Measurements from ENCODE around the gene GAL. TPM values are rescaled to one million over a fixed set of nuclear protein-coding genes. Genes with fewer than 3 reads are reported as not detected.

The GAL gene
- total and polyA plus RNA-seq, 2 experiments from 2014 or later: 80.9 to 691 TPM

- TF ChIP-seq CREB1 (CRISPR knock-in tag; IDR thresholded peaks at IDR 0.05; ENCODE audit: low read depth): no peak
Observed at GRCh38 chr11:68727783-68728182, 43.4 kb downstream of the GAL start (continued).

- no peak for TF ChIP-seq ZNF114 (CRISPR knock-in tag; IDR thresholded peaks at IDR 0.05)
- TF ChIP-seq STAT1 (IDR thresholded peaks at IDR 0.05; ENCODE audit: unreplicated experiment): no peak
- TF ChIP-seq JUNB (IDR thresholded peaks at IDR 0.05; ENCODE audit: unreplicated experiment): no peak
- TF ChIP-seq POLR2AphosphoS5 (IDR thresholded peaks at IDR 0.05; ENCODE audit: low read depth): no peak
- TF ChIP-seq CREB1 (CRISPR knock-in tag; IDR thresholded peaks at IDR 0.05; ENCODE audit: low read depth): no peak
- no peak for TF ChIP-seq CTCF (conservative IDR thresholded peaks at IDR 0.05; ENCODE audit: low read depth in 2 of 2)
- TF ChIP-seq, protein P1, sequence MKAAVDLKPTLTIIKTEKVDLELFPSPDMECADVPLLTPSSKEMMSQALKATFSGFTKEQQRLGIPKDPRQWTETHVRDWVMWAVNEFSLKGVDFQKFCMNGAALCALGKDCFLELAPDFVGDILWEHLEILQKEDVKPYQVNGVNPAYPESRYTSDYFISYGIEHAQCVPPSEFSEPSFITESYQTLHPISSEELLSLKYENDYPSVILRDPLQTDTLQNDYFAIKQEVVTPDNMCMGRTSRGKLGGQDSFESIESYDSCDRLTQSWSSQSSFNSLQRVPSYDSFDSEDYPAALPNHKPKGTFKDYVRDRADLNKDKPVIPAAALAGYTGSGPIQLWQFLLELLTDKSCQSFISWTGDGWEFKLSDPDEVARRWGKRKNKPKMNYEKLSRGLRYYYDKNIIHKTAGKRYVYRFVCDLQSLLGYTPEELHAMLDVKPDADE (IDR thresholded peaks at IDR 0.05): no peak
- no peak for TF ChIP-seq ZNF462 (CRISPR knock-in tag; IDR thresholded peaks at IDR 0.05)
- no peak for TF ChIP-seq NANOG (IDR thresholded peaks at IDR 0.05; ENCODE audit: borderline replicate concordance)
- no peak for TF ChIP-seq EZH2phosphoT487 (IDR thresholded peaks at IDR 0.05; ENCODE audit: unreplicated experiment)
- no peak for TF ChIP-seq REST (IDR thresholded peaks at IDR 0.05; ENCODE audit: unreplicated experiment)
- no peak for TF ChIP-seq ZNF331 (CRISPR knock-in tag; IDR thresholded peaks at IDR 0.05; ENCODE audit: low read depth)
- no peak for TF ChIP-seq EZH2 (IDR thresholded peaks at IDR 0.05; ENCODE audit: low read depth, unreplicated experiment)
- H3K27ac Mint-ChIP-seq: no peak overlapping the region
Observed at GRCh38 chr11:68734111-68734510, 49.8 kb downstream of the GAL start.

More at GRCh38 chr11:68734111-68734510, 49.8 kb downstream of the GAL start:
- Mint-ChIP-seq H3K9me3 (no peaks in the 10 kb centered on the region), H3K27me3 (ENCODE audit: insufficient read depth, low read depth, poor library complexity) (no peaks in the 10 kb centered on the region), H3K4me1 (peaks cover 9% of the 10 kb centered on the region), H3K36me3 (ENCODE audit: low read depth) (peaks cover 23% of the 10 kb centered on the region), H3K4me3 (no peak overlapping the region)
- H3K4me1 ChIP-seq (ENCODE audit: insufficient read depth): peaks cover 12% of the 10 kb centered on the region
- H3K27me3 ChIP-seq (ENCODE audit: insufficient read depth): no peaks in the 10 kb centered on the region
- no peaks in the 10 kb centered on the region for H3K79me2 ChIP-seq (replicated peaks; ENCODE audit: insufficient read depth)
- H3K4me2 ChIP-seq: no peak overlapping the region
- ATAC-seq: no peak
- H2AFZ ChIP-seq: no peak overlapping the region
- H3K36me3 ChIP-seq (ENCODE audit: insufficient read depth): peaks cover 10% of the 10 kb centered on the region; the same call in 1 of the 2 replicates
- H4K20me1 ChIP-seq (replicated peaks; ENCODE audit: insufficient read depth): 0 out of 2 replicates have a peak, but pooled peaks cover 2% of the 10 kb centered on the region
- no peaks in the 10 kb centered on the region for H3K9me2 ChIP-seq (ENCODE audit: insufficient read depth)
- no peak for DNase-seq (ENCODE audit: low spot score)
- no peak overlapping the region; the same call in 1 of the 2 replicates for H3K27ac ChIP-seq (ENCODE audit: low read depth)
- no peak overlapping the region for H3K4me3 ChIP-seq
- no peaks in the 10 kb centered on the region for H3F3A ChIP-seq (replicated peaks; ENCODE audit: low read depth)

Measured in GM23338 (cell line).